ENCODE measurements around the gene RNF224. TPM values are rescaled to one million over a fixed set of nuclear protein-coding genes. Genes with fewer than 3 reads are reported as not detected.

RNF224 gene
- total RNA-seq, 1 donor from 2014 or later = 0.39 TPM

DNA sequence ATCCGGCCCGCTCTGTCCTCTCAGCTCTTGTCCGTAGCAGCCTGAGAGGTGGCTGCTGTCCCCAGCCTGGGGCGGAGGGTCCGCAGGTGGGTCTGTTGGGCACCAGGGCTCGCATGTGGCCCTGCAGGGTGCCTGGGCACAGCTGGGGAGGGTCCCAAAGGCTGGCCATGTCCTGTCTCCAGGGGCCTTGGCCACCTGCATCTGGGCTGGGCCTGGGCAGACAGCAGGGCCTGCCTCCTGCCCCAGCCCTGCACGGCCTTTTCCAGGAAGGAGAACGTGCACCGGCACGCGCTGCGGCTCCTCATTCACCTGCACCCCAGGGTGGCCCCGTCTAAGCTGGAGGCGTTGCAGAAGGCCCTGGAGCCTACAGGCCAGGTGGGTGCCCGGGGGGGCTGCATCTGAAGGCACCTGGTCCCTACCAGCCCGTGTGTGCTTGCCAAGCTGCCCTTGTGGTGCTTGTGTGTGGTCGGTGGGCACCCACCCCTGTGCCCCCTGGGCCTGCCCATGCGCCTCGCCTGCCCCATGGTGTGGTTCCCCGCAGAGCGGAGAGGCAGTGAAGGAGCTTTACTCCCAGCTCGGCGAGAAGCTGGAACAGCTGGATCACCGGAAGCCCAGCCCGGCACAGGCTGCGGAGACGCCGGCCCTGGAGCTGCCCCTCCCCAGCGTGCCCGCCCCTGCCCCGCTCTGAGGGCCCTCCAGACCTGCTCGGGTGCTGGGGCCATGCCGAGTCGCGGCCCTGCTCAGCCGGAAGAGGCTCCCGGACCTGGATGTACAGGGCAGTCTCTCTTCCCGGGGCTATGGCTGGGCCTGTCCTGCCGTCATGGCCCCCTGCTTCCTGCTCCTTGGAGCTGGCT lies 45.2 kb downstream of the RNF224 start:
- peaks cover 9% of the 10 kb centered on the region for H3K27me3 Mint-ChIP-seq (ENCODE audit: unreplicated experiment)
- peaks cover 17% of the 10 kb centered on the region for H3K4me1 Mint-ChIP-seq (ENCODE audit: low read depth, unreplicated experiment)
- H3K4me3 Mint-ChIP-seq (ENCODE audit: unreplicated experiment) = no peak overlapping the region
- H3K36me3 Mint-ChIP-seq (ENCODE audit: unreplicated experiment) = no peaks in the 10 kb centered on the region
- H3K9me3 Mint-ChIP-seq (ENCODE audit: unreplicated experiment) = peaks cover 10% of the 10 kb centered on the region
- DNase-seq = no peak
- no peak for TF ChIP-seq CTCF (IDR thresholded peaks at IDR 0.05; ENCODE audit: partially characterized antibody, unreplicated experiment)
- no peak overlapping the region for H3K27ac Mint-ChIP-seq (ENCODE audit: unreplicated experiment)

GRCh38 chr9:137273095-137273490 lies 45.8 kb downstream of the RNF224 start:
- DNase-seq = no peak
- no peak for TF ChIP-seq CTCF (IDR thresholded peaks at IDR 0.05; ENCODE audit: partially characterized antibody, unreplicated experiment)
- H3K4me1 Mint-ChIP-seq (ENCODE audit: low read depth, unreplicated experiment) = peaks cover 17% of the 10 kb centered on the region
- H3K9me3 Mint-ChIP-seq (ENCODE audit: unreplicated experiment) = peaks cover 8% of the 10 kb centered on the region
- H3K27ac Mint-ChIP-seq (ENCODE audit: unreplicated experiment) = no peak overlapping the region
- no peaks in the 10 kb centered on the region for H3K36me3 Mint-ChIP-seq (ENCODE audit: unreplicated experiment)
- H3K27me3 Mint-ChIP-seq (ENCODE audit: unreplicated experiment) = peaks cover 11% of the 10 kb centered on the region
- H3K4me3 Mint-ChIP-seq (ENCODE audit: unreplicated experiment) = no peak overlapping the region

- no peak overlapping the region for H3K27ac Mint-ChIP-seq (ENCODE audit: unreplicated experiment)
- no peak overlapping the region for H3K4me3 Mint-ChIP-seq (ENCODE audit: unreplicated experiment)
- no peaks in the 10 kb centered on the region for H3K36me3 Mint-ChIP-seq (ENCODE audit: unreplicated experiment)
- no peak for TF ChIP-seq CTCF (IDR thresholded peaks at IDR 0.05; ENCODE audit: partially characterized antibody, unreplicated experiment)
- H3K4me1 Mint-ChIP-seq (ENCODE audit: low read depth, unreplicated experiment) = peaks cover 17% of the 10 kb centered on the region
- peaks cover 6% of the 10 kb centered on the region for H3K9me3 Mint-ChIP-seq (ENCODE audit: unreplicated experiment)
- no peak for DNase-seq
- peaks cover 8% of the 10 kb centered on the region for H3K27me3 Mint-ChIP-seq (ENCODE audit: unreplicated experiment)
These were observed 46.5 kb downstream of the RNF224 start for GRCh38 chr9:137273611-137274320.

DNA sequence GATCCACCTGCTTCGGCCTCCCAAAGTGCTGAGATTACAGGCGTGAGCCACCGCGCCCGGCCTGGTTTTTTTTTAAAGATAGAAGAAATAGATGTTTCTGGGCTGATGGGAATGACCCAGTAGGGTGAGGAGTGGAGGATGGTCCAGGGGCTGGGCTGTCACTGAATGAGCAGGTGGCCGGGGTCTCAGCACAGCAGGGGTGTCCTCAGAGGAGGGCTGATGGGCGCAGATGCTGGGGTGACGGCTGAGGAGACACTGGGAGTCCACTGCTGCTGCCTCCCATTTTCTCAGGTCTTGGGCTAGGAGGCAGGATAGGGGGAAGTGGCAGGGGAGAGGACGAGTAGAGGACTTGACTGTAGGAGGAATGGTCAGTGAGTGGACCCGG lies 47.9 kb downstream of the RNF224 start:
- Mint-ChIP-seq H3K4me3 (ENCODE audit: unreplicated experiment) (no peak overlapping the region), H3K9me3 (ENCODE audit: unreplicated experiment) (peaks cover 6% of the 10 kb centered on the region), H3K4me1 (ENCODE audit: low read depth, unreplicated experiment) (peaks cover 17% of the 10 kb centered on the region), H3K27ac (ENCODE audit: unreplicated experiment) (no peak overlapping the region), H3K36me3 (ENCODE audit: unreplicated experiment) (no peaks in the 10 kb centered on the region), H3K27me3 (ENCODE audit: unreplicated experiment) (peaks cover 8% of the 10 kb centered on the region)
- DNase-seq = no peak
- TF ChIP-seq CTCF (IDR thresholded peaks at IDR 0.05; ENCODE audit: partially characterized antibody, unreplicated experiment) = no peak
